Upper lobe of left lung (tissue), 6 donors: ENCODE results near the gene SHROOM2. TPM values are rescaled to one million over a fixed set of nuclear protein-coding genes. Genes with fewer than 3 reads are reported as not detected.

Source experiments
- ATAC-seq, 2 donors: fragments of 200-7000 bp; cut with Tn5 transposase; one replicate each; pipeline ENCODE4 v1.9.1; 2022; ENCODE audit warnings: mild to moderate bottlenecking in 2 of 2, moderate library complexity in 2 of 2; ENCODE audit not compliant: low FRiP score in 2 of 2
- DNase-seq, 2 donors: peaks; one replicate each; pipeline ENCODE4 v3.0.0-alpha.2; 2019 to 2020
- H3K27ac ChIP-seq, 4 donors: fragments of 200-600 bp; sonication (generic); one replicate each; pipeline ENCODE4 v1.5.1; 2016 to 2019
- H3K27me3 ChIP-seq, 4 donors: fragments of 200-600 bp; sonication (generic); one replicate each; pipeline ENCODE4 v1.5.1; 2017 to 2019
- H3K36me3 ChIP-seq, 4 donors: fragments of 200-600 bp; sonication (generic); one replicate each; pipeline ENCODE4 v1.5.1; 2016 to 2019
- H3K4me1 ChIP-seq, 4 donors: fragments of 200-600 bp; sonication (generic); one replicate each; pipeline ENCODE4 v1.5.1; 2018 to 2019
- H3K4me3 ChIP-seq, 4 donors: fragments of 200-600 bp; sonication (generic); one replicate each; pipeline ENCODE4 v1.5.1; 2017 to 2019; ENCODE audit warnings: mild to moderate bottlenecking in 2 of 4, moderate library complexity in 1 of 4
- H3K9me3 ChIP-seq, 4 donors: fragments of 200-600 bp; sonication (generic); one replicate each; pipeline ENCODE4 v1.5.1; 2018 to 2019
- EP300 ChIP-seq, 4 donors: sonication (generic); formaldehyde crosslinking; IDR thresholded peaks; one replicate each; pipeline ENCODE4 v1.5.1; 2017; ENCODE audit warnings: antibody characterized with exemption in 4 of 4, control low read depth in 2 of 4
- POLR2A ChIP-seq, 4 donors: fragments of 450-650 bp; IDR thresholded peaks; one replicate each; pipeline ENCODE4 v1.5.1; 2016 to 2017; ENCODE audit warnings: antibody characterized with exemption in 4 of 4, mild to moderate bottlenecking in 2 of 4
- POLR2AphosphoS5 ChIP-seq, 2 donors: sonication (generic); formaldehyde crosslinking; IDR thresholded peaks; one replicate each; pipeline ENCODE4 v1.5.1; 2017; ENCODE audit warnings: antibody characterized with exemption in 2 of 2
- WGBS, 2 donors: methylation state at CpG; one replicate each; pipeline ENCODE4 v1.1.5; 2017 to 2018; 5-methylcytosine and 5-hydroxymethylcytosine counted together
- total RNA-seq, 6 donors: library from RNA; depleted of rRNA in 4 of 6; stranded (reverse); fragments of >200 nt in 4 of 6; gene quantifications; one replicate each; pipeline versions ENCODE4 v1.1.0 to v1.2.1, GENCODE V29; 2016 to 2021
- TF ChIP-seq, protein P1 (sequence below), 6 experiments: fragments of 450-650 bp in 4 of 6; fragments of 200-600 bp in 2 of 6; sonication (generic) in 2 of 6; IDR thresholded peaks; one replicate each; pipeline ENCODE4 v1.5.1; 2016 to 2019; ENCODE audit warnings: antibody characterized with exemption in 6 of 6
- donor health status: DM: no; HTN: no; CAD: no; lungs with moderate emphysema.
- donor health status: DM: no; HTN: yes; CAD: no; lungs with severe emphysema.

SHROOM2 gene
- total RNA-seq, 6 donors from 2014 or later: 6.6 to 22.9 (median 11.5) TPM

- Histone ChIP-seq H3K9me3 (no peaks in the 10 kb centered on the region), H3K27me3 (no peaks in the 10 kb centered on the region), H3K4me1 (no peaks in the 10 kb centered on the region), H3K36me3 (peaks cover 0 to 6% (median 3%) of the 10 kb centered on the region in 4 donors), H3K27ac (no peak overlapping the region), H3K4me3 (no peak overlapping the region)
- DNase-seq (no peak), ATAC-seq (no peak)
- 79 to 93% methylated on average over 5 to 7 of the region's 7 CpGs for WGBS, 2 donors
- TF ChIP-seq, protein P1, sequence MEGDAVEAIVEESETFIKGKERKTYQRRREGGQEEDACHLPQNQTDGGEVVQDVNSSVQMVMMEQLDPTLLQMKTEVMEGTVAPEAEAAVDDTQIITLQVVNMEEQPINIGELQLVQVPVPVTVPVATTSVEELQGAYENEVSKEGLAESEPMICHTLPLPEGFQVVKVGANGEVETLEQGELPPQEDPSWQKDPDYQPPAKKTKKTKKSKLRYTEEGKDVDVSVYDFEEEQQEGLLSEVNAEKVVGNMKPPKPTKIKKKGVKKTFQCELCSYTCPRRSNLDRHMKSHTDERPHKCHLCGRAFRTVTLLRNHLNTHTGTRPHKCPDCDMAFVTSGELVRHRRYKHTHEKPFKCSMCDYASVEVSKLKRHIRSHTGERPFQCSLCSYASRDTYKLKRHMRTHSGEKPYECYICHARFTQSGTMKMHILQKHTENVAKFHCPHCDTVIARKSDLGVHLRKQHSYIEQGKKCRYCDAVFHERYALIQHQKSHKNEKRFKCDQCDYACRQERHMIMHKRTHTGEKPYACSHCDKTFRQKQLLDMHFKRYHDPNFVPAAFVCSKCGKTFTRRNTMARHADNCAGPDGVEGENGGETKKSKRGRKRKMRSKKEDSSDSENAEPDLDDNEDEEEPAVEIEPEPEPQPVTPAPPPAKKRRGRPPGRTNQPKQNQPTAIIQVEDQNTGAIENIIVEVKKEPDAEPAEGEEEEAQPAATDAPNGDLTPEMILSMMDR (IDR thresholded peaks at IDR 0.05): no peak
- no peak for TF ChIP-seq POLR2AphosphoS5 (IDR thresholded peaks at IDR 0.05)
- no peak for TF ChIP-seq EP300 (IDR thresholded peaks at IDR 0.05)
- TF ChIP-seq POLR2A (IDR thresholded peaks at IDR 0.05): no peak
Observed at GRCh38 chrX:9938516-9938915, 152.3 kb downstream of the SHROOM2 start.

GRCh38 chrX:9940421-9940820 lies 154.2 kb downstream of the SHROOM2 start:
- no peaks in the 10 kb centered on the region for H3K9me3 ChIP-seq
- WGBS, 2 donors: 90% methylated on average over 14 of the region's 14 CpGs; no CpG with 5 or more reads in 1 of the 2 donors
- no peak overlapping the region for H3K27ac ChIP-seq

GRCh38 chrX:9942086-9942485 lies 155.9 kb downstream of the SHROOM2 start:
- Histone ChIP-seq H3K27ac (no peak overlapping the region), H3K36me3 (peaks cover 0 to 6% (median 3%) of the 10 kb centered on the region in 4 donors), H3K9me3 (no peaks in the 10 kb centered on the region), H3K4me3 (no peak overlapping the region), H3K27me3 (no peaks in the 10 kb centered on the region), H3K4me1 (no peaks in the 10 kb centered on the region)
- TF ChIP-seq POLR2AphosphoS5 (IDR thresholded peaks at IDR 0.05) (no peak), POLR2A (IDR thresholded peaks at IDR 0.05) (no peak), EP300 (IDR thresholded peaks at IDR 0.05) (no peak)
- TF ChIP-seq, protein P1 (IDR thresholded peaks at IDR 0.05): no peak
- ATAC-seq (no peak), DNase-seq (no peak)
- WGBS, 2 donors: 80 to 89% methylated on average over 2 to 6 of the region's 6 CpGs

More at GRCh38 chrX:9940421-9940820, 154.2 kb downstream of the SHROOM2 start:
- no peak overlapping the region for H3K4me3 ChIP-seq
- H3K4me1 ChIP-seq: no peaks in the 10 kb centered on the region
- TF ChIP-seq EP300 (IDR thresholded peaks at IDR 0.05): no peak
- TF ChIP-seq POLR2AphosphoS5 (IDR thresholded peaks at IDR 0.05): no peak
- no peak for TF ChIP-seq POLR2A (IDR thresholded peaks at IDR 0.05)
- TF ChIP-seq, protein P1 (IDR thresholded peaks at IDR 0.05): no peak
- ATAC-seq: no peak
- H3K27me3 ChIP-seq: no peaks in the 10 kb centered on the region
- peaks cover 0 to 6% (median 3%) of the 10 kb centered on the region in 4 donors for H3K36me3 ChIP-seq
- DNase-seq: no peak

DNA sequence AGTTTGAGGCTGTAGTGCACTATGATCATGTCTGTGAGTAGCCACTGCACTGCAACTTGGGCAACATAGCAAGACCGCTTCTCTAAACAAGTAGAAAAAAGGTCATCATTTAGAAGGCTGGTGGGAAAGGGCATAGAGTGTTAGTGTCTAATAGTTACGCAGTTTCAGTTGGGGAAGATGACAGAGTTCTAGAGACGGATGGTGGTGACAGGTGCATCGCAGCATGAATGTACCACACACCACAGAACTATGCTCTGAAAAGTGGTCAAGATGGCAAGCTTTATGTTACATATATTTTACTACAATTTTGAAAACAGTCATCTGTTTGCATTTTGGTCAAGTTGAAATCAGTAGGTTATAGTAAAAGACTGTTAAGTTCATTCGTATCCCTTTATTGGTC lies 157.2 kb downstream of the SHROOM2 start:
- DNase-seq (no peak), ATAC-seq (no peak)
- H3K36me3 ChIP-seq: peaks cover 0 to 12% (median 3%) of the 10 kb centered on the region in 4 donors
- no peak overlapping the region for H3K4me3 ChIP-seq
- no peaks in the 10 kb centered on the region for H3K9me3 ChIP-seq
- no peak overlapping the region for H3K27ac ChIP-seq
- no peaks in the 10 kb centered on the region for H3K27me3 ChIP-seq
- WGBS, 2 donors: 90 to 96% methylated on average over 5 of the region's 5 CpGs
- no peak for TF ChIP-seq POLR2A (IDR thresholded peaks at IDR 0.05)
- TF ChIP-seq, protein P1 (IDR thresholded peaks at IDR 0.05): no peak
- no peak for TF ChIP-seq POLR2AphosphoS5 (IDR thresholded peaks at IDR 0.05)
- TF ChIP-seq EP300 (IDR thresholded peaks at IDR 0.05): no peak
- H3K4me1 ChIP-seq: no peaks in the 10 kb centered on the region

DNA sequence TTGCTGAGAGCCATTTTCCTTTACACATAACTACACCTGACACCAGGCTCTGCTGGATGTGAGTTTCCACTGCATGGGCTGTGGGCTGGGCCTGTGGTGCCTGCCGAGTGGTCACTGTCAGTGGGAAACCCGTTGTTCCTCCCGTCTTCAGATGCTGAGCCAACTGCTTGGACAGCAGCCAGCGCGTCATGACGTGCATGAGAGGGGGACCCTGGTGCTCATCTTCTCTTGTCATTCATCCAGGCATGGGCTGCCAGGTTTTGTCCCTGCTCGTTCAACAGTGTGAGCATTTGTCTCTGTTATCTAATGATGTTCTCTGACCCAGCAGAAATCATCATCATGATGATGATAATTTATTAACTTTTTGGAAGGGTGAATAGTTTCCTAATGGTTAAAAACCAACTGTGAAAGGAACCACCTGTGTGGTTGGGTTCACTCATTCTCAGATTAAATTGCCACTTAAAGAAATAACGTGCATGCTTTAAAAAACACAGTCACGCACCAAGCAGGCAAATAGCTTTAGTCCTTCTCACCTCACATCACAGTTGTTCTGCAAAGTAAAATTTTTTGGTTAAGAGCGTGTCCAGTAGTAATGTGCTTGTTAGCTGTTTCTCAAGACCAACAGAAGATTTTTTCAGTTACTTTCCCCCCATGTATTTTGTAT lies 161.0 kb downstream of the SHROOM2 start:
- DNase-seq: no peak
- WGBS, 2 donors: 64 to 69% methylated on average over 5 to 10 of the region's 10 CpGs

More for the DNA sequence above, 161.0 kb downstream of the SHROOM2 start:
- ATAC-seq: no peak
- Histone ChIP-seq H3K36me3 (peaks cover 0 to 5% (median 0%) of the 10 kb centered on the region in 4 donors), H3K27me3 (no peaks in the 10 kb centered on the region), H3K27ac (no peak overlapping the region), H3K9me3 (no peaks in the 10 kb centered on the region), H3K4me3 (no peak overlapping the region), H3K4me1 (no peaks in the 10 kb centered on the region)
- no peak for TF ChIP-seq POLR2A (IDR thresholded peaks at IDR 0.05)
- TF ChIP-seq EP300 (IDR thresholded peaks at IDR 0.05): no peak
- TF ChIP-seq, protein P1 (IDR thresholded peaks at IDR 0.05): no peak
- no peak for TF ChIP-seq POLR2AphosphoS5 (IDR thresholded peaks at IDR 0.05)
